Sigmoid colon (tissue), 7 donors: ENCODE results near the gene PSENEN. TPM values are rescaled to one million over a fixed set of nuclear protein-coding genes. Genes with fewer than 3 reads are reported as not detected.

ENCODE experiments used
- DNase-seq: peaks from one replicate; pipeline ENCODE4 v3.0.0-alpha.2; 2019
- H3K27ac ChIP-seq, 4 donors: fragments of 200-600 bp; sonication (generic); one replicate each; pipeline ENCODE4 v1.5.1; 2016 to 2019; ENCODE audit warnings: mild to moderate bottlenecking in 1 of 4
- H3K27me3 ChIP-seq, 3 donors: fragments of 200-600 bp; sonication (generic); one replicate each; pipeline ENCODE4 v1.5.1; 2019; ENCODE audit warnings: mild to moderate bottlenecking in 1 of 3
- H3K36me3 ChIP-seq, 4 donors: fragments of 200-600 bp; sonication (generic); one replicate each; pipeline ENCODE4 v1.5.1; 2016 to 2019
- H3K4me1 ChIP-seq, 4 donors: fragments of 200-600 bp; sonication (generic); one replicate each; pipeline ENCODE4 v1.5.1; 2017 to 2019
- H3K4me3 ChIP-seq, 4 donors: fragments of 200-600 bp; sonication (generic); one replicate each; pipeline ENCODE4 v1.5.1; 2017 to 2019; ENCODE audit warnings: mild to moderate bottlenecking in 2 of 4, moderate library complexity in 1 of 4
- H3K9me3 ChIP-seq, 4 donors: fragments of 200-600 bp in 3 of 4; sonication (generic) in 3 of 4; one replicate each; pipeline versions ENCODE4 v1.5.1 to v1.6.1; 2013 to 2019
- EP300 ChIP-seq, 4 donors: sonication (generic); formaldehyde crosslinking; IDR thresholded peaks; one replicate each; pipeline ENCODE4 v1.6.1; 2017; ENCODE audit warnings: antibody characterized with exemption in 4 of 4
- POLR2A ChIP-seq, 2 donors: fragments of 450-650 bp; IDR thresholded peaks; one replicate each; pipeline ENCODE4 v1.6.1; 2016; ENCODE audit warnings: antibody characterized with exemption in 2 of 2, mild to moderate bottlenecking in 2 of 2, moderate library complexity in 2 of 2
- POLR2AphosphoS5 ChIP-seq, 4 donors: sonication (generic); formaldehyde crosslinking; IDR thresholded peaks; one replicate each; pipeline ENCODE4 v1.6.1; 2017; ENCODE audit warnings: antibody characterized with exemption in 4 of 4
- WGBS, 2 donors: extraction: QIAGEN DNeasy Blood & Tissue Kit; methylation state at CpG; one replicate each; pipeline ENCODE4 v1.1.7; 2013; 5-methylcytosine and 5-hydroxymethylcytosine counted together
- intact Hi-C: fragments of 100-400 bp; cut with DNase I; formaldehyde crosslinking; loops from one replicate; pipeline ENCODE4 v1.15.1; 2023
- polyA plus RNA-seq, 3 donors: library from polyadenylated mRNA; stranded (reverse); fragments of 200-250 nt; gene quantifications; one replicate each; pipeline ENCODE4 v1.2.3, GENCODE V29; 2013
- total RNA-seq, 4 donors: library from RNA; depleted of rRNA; stranded (reverse); fragments of >200 nt; gene quantifications; one replicate each; pipeline ENCODE4 v1.1.0, GENCODE V29; 2016
- TF ChIP-seq, protein P1 (sequence below), 4 experiments: fragments of 450-650 bp in 3 of 4; fragments of 200-600 bp in 1 of 4; IDR thresholded peaks; one replicate each; pipeline ENCODE4 v1.5.1; 2016 to 2019; ENCODE audit warnings: antibody characterized with exemption in 4 of 4, mild to moderate bottlenecking in 3 of 4, moderate library complexity in 2 of 4
- donor health status: healthy with polysubstance abuse.
- donor health status: Bipolar disorder and iron deficiency.
- donor health status: healthy.

The PSENEN gene
- total and polyA plus RNA-seq, 7 donors = 27.8 to 72.3 (median 44.9) TPM

DNA sequence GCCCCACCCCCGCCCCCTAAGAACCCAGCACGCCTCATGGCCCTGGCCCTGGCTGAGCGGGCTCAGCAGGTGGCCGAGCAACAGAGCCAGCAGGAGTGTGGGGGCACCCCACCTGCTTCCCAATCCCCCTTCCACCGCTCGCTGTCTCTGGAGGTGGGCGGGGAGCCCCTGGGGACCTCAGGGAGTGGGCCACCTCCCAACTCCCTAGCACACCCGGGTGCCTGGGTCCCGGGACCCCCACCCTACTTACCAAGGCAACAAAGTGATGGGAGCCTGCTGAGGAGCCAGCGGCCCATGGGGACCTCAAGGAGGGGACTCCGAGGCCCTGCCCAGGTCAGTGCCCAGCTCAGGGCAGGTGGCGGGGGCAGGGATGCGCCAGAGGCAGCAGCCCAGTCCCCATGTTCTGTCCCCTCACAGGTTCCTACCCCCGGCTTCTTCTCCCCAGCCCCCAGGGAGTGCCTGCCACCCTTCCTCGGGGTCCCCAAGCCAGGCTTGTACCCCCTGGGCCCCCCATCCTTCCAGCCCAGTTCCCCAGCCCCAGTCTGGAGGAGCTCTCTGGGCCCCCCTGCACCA is 41.9 kb downstream of the PSENEN start:
- DNase-seq = no peak
- H3K27me3 ChIP-seq = no peaks in the 10 kb centered on the region
- H3K36me3 ChIP-seq = peaks cover 0 to 14% (median 0%) of the 10 kb centered on the region in 4 donors
- H3K27ac ChIP-seq = no peak overlapping the region
- H3K9me3 ChIP-seq = no peaks in the 10 kb centered on the region
- no peaks in the 10 kb centered on the region for H3K4me1 ChIP-seq
- WGBS, 2 donors = 92 to 95% methylated on average over 15 of the region's 15 CpGs
- intact Hi-C loops = no loop called here
- no peak overlapping the region for H3K4me3 ChIP-seq
- no peak for TF ChIP-seq EP300 (IDR thresholded peaks at IDR 0.05)

DNA sequence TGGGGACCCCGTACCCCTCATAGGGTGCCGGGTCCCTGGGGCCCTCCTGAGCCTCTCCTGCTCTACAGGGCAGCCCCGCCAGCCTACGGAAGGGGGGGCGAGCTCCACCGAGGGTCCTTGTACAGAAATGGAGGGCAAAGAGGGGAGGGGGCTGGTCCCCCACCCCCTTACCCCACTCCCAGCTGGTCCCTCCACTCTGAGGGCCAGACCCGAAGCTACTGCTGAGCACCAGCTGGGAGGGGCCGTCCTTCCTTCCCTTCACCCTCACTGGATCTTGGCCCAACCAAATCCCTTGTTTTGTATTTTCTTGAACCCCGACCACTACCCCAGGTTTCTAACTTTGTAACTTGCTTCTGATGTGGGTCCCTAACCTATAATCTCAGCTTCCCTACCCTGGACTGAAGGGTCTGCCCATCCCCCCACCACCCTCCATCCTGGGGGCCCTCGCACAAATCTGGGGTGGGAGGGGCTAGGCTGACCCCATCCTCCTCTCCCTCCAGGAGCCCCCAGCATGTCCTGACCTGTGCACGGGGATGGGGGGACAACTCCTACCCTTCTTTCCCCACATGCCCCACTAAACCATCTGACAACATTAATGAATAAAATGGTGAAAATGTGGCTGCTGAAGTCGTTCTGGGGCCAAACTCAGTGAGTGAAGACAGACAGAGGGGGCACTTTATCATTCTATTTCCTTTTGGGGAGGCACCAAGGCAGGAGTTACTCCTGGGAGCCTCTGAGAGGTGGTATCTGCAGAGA is 42.9 kb downstream of the PSENEN start:
- no peaks in the 10 kb centered on the region for H3K9me3 ChIP-seq
- no peak for DNase-seq
- no peaks in the 10 kb centered on the region for H3K27me3 ChIP-seq
- 86 to 87% methylated on average over 12 of the region's 12 CpGs for WGBS, 2 donors
- peaks cover 0 to 10% (median 0%) of the 10 kb centered on the region in 4 donors for H3K36me3 ChIP-seq
- no peak overlapping the region for H3K4me3 ChIP-seq
- H3K27ac ChIP-seq = no peak overlapping the region
- intact Hi-C loops = no loop called here
- TF ChIP-seq POLR2AphosphoS5 (IDR thresholded peaks at IDR 0.05) = no peak
- TF ChIP-seq, protein P1, sequence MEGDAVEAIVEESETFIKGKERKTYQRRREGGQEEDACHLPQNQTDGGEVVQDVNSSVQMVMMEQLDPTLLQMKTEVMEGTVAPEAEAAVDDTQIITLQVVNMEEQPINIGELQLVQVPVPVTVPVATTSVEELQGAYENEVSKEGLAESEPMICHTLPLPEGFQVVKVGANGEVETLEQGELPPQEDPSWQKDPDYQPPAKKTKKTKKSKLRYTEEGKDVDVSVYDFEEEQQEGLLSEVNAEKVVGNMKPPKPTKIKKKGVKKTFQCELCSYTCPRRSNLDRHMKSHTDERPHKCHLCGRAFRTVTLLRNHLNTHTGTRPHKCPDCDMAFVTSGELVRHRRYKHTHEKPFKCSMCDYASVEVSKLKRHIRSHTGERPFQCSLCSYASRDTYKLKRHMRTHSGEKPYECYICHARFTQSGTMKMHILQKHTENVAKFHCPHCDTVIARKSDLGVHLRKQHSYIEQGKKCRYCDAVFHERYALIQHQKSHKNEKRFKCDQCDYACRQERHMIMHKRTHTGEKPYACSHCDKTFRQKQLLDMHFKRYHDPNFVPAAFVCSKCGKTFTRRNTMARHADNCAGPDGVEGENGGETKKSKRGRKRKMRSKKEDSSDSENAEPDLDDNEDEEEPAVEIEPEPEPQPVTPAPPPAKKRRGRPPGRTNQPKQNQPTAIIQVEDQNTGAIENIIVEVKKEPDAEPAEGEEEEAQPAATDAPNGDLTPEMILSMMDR (IDR thresholded peaks at IDR 0.05) = no peak
- no peak for TF ChIP-seq POLR2A (IDR thresholded peaks at IDR 0.05)
- no peak for TF ChIP-seq EP300 (IDR thresholded peaks at IDR 0.05)
- no peaks in the 10 kb centered on the region for H3K4me1 ChIP-seq

GRCh38 chr19:35789195-35789977 is 43.9 kb downstream of the PSENEN start:
- intact Hi-C loops = no loop called here
- Histone ChIP-seq H3K36me3 (peaks cover 0 to 10% (median 0%) of the 10 kb centered on the region in 4 donors), H3K9me3 (no peaks in the 10 kb centered on the region), H3K27ac (no peak overlapping the region), H3K4me1 (no peaks in the 10 kb centered on the region), H3K27me3 (no peaks in the 10 kb centered on the region), H3K4me3 (no peak overlapping the region)
- no peak for TF ChIP-seq POLR2A (IDR thresholded peaks at IDR 0.05)
- TF ChIP-seq, protein P1 (IDR thresholded peaks at IDR 0.05) = no peak
- no peak for TF ChIP-seq POLR2AphosphoS5 (IDR thresholded peaks at IDR 0.05)
- no peak for TF ChIP-seq EP300 (IDR thresholded peaks at IDR 0.05)
- DNase-seq = no peak
- WGBS, 2 donors = 84 to 88% methylated on average over 11 of the region's 11 CpGs

- intact Hi-C loops = no loop called here
- 86 to 91% methylated on average over 19 of the region's 19 CpGs for WGBS, 2 donors
- peaks cover 0 to 1% (median 0%) of the 10 kb centered on the region in 4 donors for H3K36me3 ChIP-seq
- H3K9me3 ChIP-seq = no peaks in the 10 kb centered on the region
- H3K27me3 ChIP-seq = peaks cover 0 to 1% (median 0%) of the 10 kb centered on the region in 3 donors
- TF ChIP-seq POLR2AphosphoS5 (IDR thresholded peaks at IDR 0.05) (no peak), EP300 (IDR thresholded peaks at IDR 0.05) (no peak), POLR2A (IDR thresholded peaks at IDR 0.05) (no peak)
- TF ChIP-seq, protein P1 (IDR thresholded peaks at IDR 0.05) = no peak
- no peak overlapping the region for H3K27ac ChIP-seq
- DNase-seq = no peak
- H3K4me3 ChIP-seq = no peak overlapping the region
- no peaks in the 10 kb centered on the region for H3K4me1 ChIP-seq
Measured at GRCh38 chr19:35789978-35790944, 44.8 kb downstream of the PSENEN start.
